Osteocyte (in vitro differentiated cells): ENCODE results near the gene CGAS. TPM values are rescaled to one million over a fixed set of nuclear protein-coding genes. Genes with fewer than 3 reads are reported as not detected.

Source experiments
- DNase-seq: peaks from one replicate; pipeline ENCODE4 v3.0.0; 2021; ENCODE audit warnings: mixed read lengths; ENCODE audit not compliant: unreplicated experiment; ENCODE audit errors: extremely low spot score
- H3K27ac Mint-ChIP-seq: one replicate; pipeline ENCODE4 v1.8.0; 2021; ENCODE audit warnings: mild to moderate bottlenecking, mixed read lengths; ENCODE audit not compliant: unreplicated experiment
- H3K27me3 Mint-ChIP-seq: one replicate; pipeline ENCODE4 v1.8.0; 2021; ENCODE audit warnings: mixed read lengths; ENCODE audit not compliant: unreplicated experiment
- H3K36me3 Mint-ChIP-seq: one replicate; pipeline ENCODE4 v1.8.0; 2021; ENCODE audit warnings: mixed read lengths; ENCODE audit not compliant: unreplicated experiment
- H3K4me1 Mint-ChIP-seq: one replicate; pipeline ENCODE4 v1.8.0; 2021; ENCODE audit warnings: mixed read lengths; ENCODE audit not compliant: unreplicated experiment
- H3K4me3 Mint-ChIP-seq: one replicate; pipeline ENCODE4 v1.8.0; 2021; ENCODE audit warnings: mild to moderate bottlenecking, moderate library complexity, mixed read lengths; ENCODE audit not compliant: unreplicated experiment
- H3K9me3 Mint-ChIP-seq: one replicate; pipeline ENCODE4 v1.8.0; 2021; ENCODE audit warnings: mixed read lengths; ENCODE audit not compliant: unreplicated experiment
- CTCF ChIP-seq: fragments of 200-600 bp; sonication (generic); IDR thresholded peaks from 2 replicates; pipeline ENCODE4 v1.5.0; 2021; ENCODE audit warnings: antibody characterized with exemption, mild to moderate bottlenecking, moderate library complexity
- total RNA-seq: library from RNA; stranded (reverse); gene quantifications from 2 replicates; pipeline ENCODE4 v1.2.1, GENCODE V29; 2021

Gene CGAS
- total RNA-seq, 1 donor from 2014 or later, result 0.59 TPM

GRCh38 chr6:73435236-73435635, 16.9 kb downstream of the CGAS start:
- Mint-ChIP-seq H3K27me3 (no peaks in the 10 kb centered on the region), H3K4me3 (no peak overlapping the region), H3K4me1 (no peaks in the 10 kb centered on the region), H3K9me3 (no peaks in the 10 kb centered on the region), H3K36me3 (no peaks in the 10 kb centered on the region), H3K27ac (no peak overlapping the region)
- TF ChIP-seq CTCF, result no peak
- DNase-seq, result no peak

- TF ChIP-seq CTCF, result no peak
- H3K36me3 Mint-ChIP-seq, result no peaks in the 10 kb centered on the region
- DNase-seq, result no peak
- H3K27ac Mint-ChIP-seq, result no peak overlapping the region
- H3K9me3 Mint-ChIP-seq, result no peaks in the 10 kb centered on the region
- H3K4me1 Mint-ChIP-seq, result peaks cover 4% of the 10 kb centered on the region
- no peaks in the 10 kb centered on the region for H3K27me3 Mint-ChIP-seq
- no peak overlapping the region for H3K4me3 Mint-ChIP-seq
These were observed 30.6 kb downstream of the CGAS start for GRCh38 chr6:73421534-73421933.

DNA sequence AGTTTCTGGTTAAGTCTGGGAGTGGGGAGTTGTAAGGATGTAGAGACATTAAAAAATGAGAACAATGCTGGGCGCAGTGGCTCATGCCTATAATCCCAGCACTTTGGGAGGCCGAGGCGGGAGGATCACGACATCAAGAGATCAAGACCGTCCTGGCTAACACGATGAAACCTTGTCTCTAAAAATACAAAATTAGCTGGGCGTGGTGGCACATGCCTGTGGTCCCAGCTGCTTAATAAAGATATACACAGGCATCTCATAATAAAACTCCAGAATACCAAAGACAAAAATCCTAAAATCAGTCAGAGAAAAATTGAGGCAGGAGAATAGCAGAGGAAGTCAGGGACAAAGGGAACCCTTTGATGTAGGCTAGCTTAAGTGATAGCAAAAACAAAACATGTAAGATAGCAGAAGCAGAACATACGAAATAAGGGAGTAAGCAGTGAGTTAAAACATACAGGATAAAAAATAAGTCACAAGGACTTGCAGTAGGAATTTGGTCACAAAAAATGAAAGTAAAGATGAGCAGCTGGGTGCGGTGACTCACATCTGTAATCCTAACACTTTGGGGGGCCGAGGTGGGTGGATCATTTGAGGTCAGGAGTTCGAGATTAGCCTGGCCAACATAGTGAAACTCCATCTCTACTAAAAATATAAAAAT, 33.9 kb downstream of the CGAS start:
- TF ChIP-seq CTCF, result no peak
- DNase-seq, result no peak
- H3K9me3 Mint-ChIP-seq, result no peaks in the 10 kb centered on the region
- no peaks in the 10 kb centered on the region for H3K36me3 Mint-ChIP-seq
- peaks cover 4% of the 10 kb centered on the region for H3K27me3 Mint-ChIP-seq
- H3K27ac Mint-ChIP-seq, result no peak overlapping the region
- H3K4me3 Mint-ChIP-seq, result no peak overlapping the region
- peaks cover 4% of the 10 kb centered on the region for H3K4me1 Mint-ChIP-seq

DNA sequence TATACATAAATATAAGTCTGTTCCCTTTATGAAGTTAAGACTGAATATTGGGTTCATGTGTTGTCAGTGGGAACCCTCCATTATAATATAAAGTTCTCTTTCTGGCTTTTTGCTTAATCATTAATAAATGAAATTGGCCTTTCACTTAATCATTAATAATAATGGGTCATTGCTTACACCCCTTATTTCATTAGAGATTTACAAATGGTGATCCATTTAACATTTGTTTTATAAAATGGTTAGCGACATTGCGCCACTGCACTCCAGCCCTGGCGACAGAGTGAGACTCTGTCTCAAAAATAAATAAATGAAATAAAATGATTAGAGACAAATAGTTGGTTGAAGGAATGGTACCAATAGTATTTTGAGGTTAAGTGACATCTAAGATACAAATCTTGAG, 39.0 kb downstream of the CGAS start:
- H3K4me3 Mint-ChIP-seq, result no peak overlapping the region
- H3K27me3 Mint-ChIP-seq, result peaks cover 4% of the 10 kb centered on the region
- no peaks in the 10 kb centered on the region for H3K4me1 Mint-ChIP-seq
- DNase-seq, result no peak
- no peaks in the 10 kb centered on the region for H3K9me3 Mint-ChIP-seq
- H3K27ac Mint-ChIP-seq, result no peak overlapping the region
- H3K36me3 Mint-ChIP-seq, result no peaks in the 10 kb centered on the region
- TF ChIP-seq CTCF, result no peak

DNA sequence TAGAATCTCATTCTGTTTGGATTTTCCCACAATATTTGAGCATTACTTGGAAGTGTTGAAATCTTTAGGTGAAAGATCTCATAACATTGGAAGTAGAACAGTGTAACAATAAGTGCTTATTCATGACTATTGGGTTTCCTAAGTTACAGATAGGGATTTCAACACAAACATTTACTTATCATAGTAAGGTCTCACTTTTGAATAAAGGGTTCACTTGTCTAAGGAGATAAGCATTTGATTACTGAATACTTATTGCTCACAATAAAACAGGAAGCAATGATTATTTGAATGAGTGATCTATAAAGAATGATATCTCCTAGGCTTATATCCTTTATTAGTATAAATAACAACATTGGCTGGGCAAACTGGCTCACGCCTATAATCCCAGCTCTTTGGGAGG, 42.7 kb downstream of the CGAS start:
- Mint-ChIP-seq H3K9me3 (no peaks in the 10 kb centered on the region), H3K36me3 (no peaks in the 10 kb centered on the region), H3K4me1 (no peaks in the 10 kb centered on the region), H3K27me3 (peaks cover 9% of the 10 kb centered on the region), H3K4me3 (no peak overlapping the region), H3K27ac (no peak overlapping the region)
- TF ChIP-seq CTCF, result no peak
- no peak for DNase-seq
